GM15510 (cell line): ENCODE measurements around the gene LHFPL6.

Source experiments
- POLR2A ChIP-seq: IDR thresholded peaks from 3 replicates; pipeline ENCODE4 v1.6.1; 2011; ENCODE audit warnings: borderline replicate concordance; ENCODE audit not compliant: insufficient read length; ENCODE audit errors: extremely low read depth

LHFPL6 gene

GRCh38 chr13:39494633-39495032 lies 108.4 kb downstream of the LHFPL6 start:
- no peak for TF ChIP-seq POLR2A

- TF ChIP-seq POLR2A: no peak
Measured at GRCh38 chr13:39494006-39494405, 109.0 kb downstream of the LHFPL6 start.

- no peak for TF ChIP-seq POLR2A
Measured at GRCh38 chr13:39490136-39490535, 112.9 kb downstream of the LHFPL6 start.

- no peak for TF ChIP-seq POLR2A
Measured at GRCh38 chr13:39486758-39487157, 116.2 kb downstream of the LHFPL6 start.

GRCh38 chr13:39485314-39485700 lies 117.7 kb downstream of the LHFPL6 start:
- TF ChIP-seq POLR2A: no peak

GRCh38 chr13:39484506-39485313 lies 118.3 kb downstream of the LHFPL6 start:
- no peak for TF ChIP-seq POLR2A

- no peak for TF ChIP-seq POLR2A
Measured at GRCh38 chr13:39483326-39483725, 119.7 kb downstream of the LHFPL6 start.

- TF ChIP-seq POLR2A: no peak
Measured at GRCh38 chr13:39481491-39481890, 121.5 kb downstream of the LHFPL6 start.

- TF ChIP-seq POLR2A: no peak
Measured at GRCh38 chr13:39474600-39474999, 128.4 kb downstream of the LHFPL6 start.

- no peak for TF ChIP-seq POLR2A
Measured at GRCh38 chr13:39469676-39470075, 133.3 kb downstream of the LHFPL6 start.

- TF ChIP-seq POLR2A: no peak
Measured at GRCh38 chr13:39468306-39468705, 134.7 kb downstream of the LHFPL6 start.

GRCh38 chr13:39463611-39464010 lies 139.4 kb downstream of the LHFPL6 start:
- TF ChIP-seq POLR2A: no peak

- no peak for TF ChIP-seq POLR2A
Measured at GRCh38 chr13:39462906-39463305, 140.1 kb downstream of the LHFPL6 start.

GRCh38 chr13:39462428-39462827 lies 140.6 kb downstream of the LHFPL6 start:
- TF ChIP-seq POLR2A: no peak

GRCh38 chr13:39461685-39462266 lies 141.2 kb downstream of the LHFPL6 start:
- TF ChIP-seq POLR2A: no peak

- no peak for TF ChIP-seq POLR2A
Measured at GRCh38 chr13:39457274-39457673, 145.7 kb downstream of the LHFPL6 start.
